ENCODE data around the gene KIF5A.

The KIF5A gene

GRCh38 chr12:57624441-57625220, 74.8 kb downstream of the KIF5A start:
- Histone ChIP-seq H3K36me3 (ENCODE audit: insufficient read depth, insufficient read length, low read length) (peaks cover 66% of the 10 kb centered on the region), H3K9ac (ENCODE audit: insufficient read length, low read depth) (no peak overlapping the region), H3K27me3 (ENCODE audit: insufficient read depth, insufficient read length) (no peaks in the 10 kb centered on the region), H3K4me3 (ENCODE audit: insufficient read length, low read depth) (no peak overlapping the region), H3K9me3 (ENCODE audit: insufficient read depth, low read length) (no peaks in the 10 kb centered on the region), H3K4me1 (ENCODE audit: insufficient read depth, insufficient read length) (peaks cover 3% of the 10 kb centered on the region)
- DNase-seq (ENCODE audit: low read depth, low spot score), result no peak
- TF ChIP-seq SUZ12 (IDR thresholded peaks at IDR 0.05; ENCODE audit: extremely low read depth, insufficient read depth, insufficient read length) (no peak), YY1 (IDR thresholded peaks at IDR 0.05; ENCODE audit: insufficient read depth, insufficient read length) (no peak), ZNF274 (IDR thresholded peaks at IDR 0.05; ENCODE audit: low read depth, low read length) (no peak)

GRCh38 chr12:57625261-57626032, 75.6 kb downstream of the KIF5A start:
- peaks cover 71% of the 10 kb centered on the region for H3K36me3 ChIP-seq (ENCODE audit: insufficient read depth, insufficient read length, low read length)
- no peaks in the 10 kb centered on the region for H3K9me3 ChIP-seq (ENCODE audit: insufficient read depth, low read length)
- H3K27me3 ChIP-seq (ENCODE audit: insufficient read depth, insufficient read length), result peaks cover 8% of the 10 kb centered on the region
- peaks cover 3% of the 10 kb centered on the region for H3K4me1 ChIP-seq (ENCODE audit: insufficient read depth, insufficient read length)
- no peak for DNase-seq (ENCODE audit: low read depth, low spot score)
- no peak overlapping the region for H3K9ac ChIP-seq (ENCODE audit: insufficient read length, low read depth)
- no peak for TF ChIP-seq SUZ12 (IDR thresholded peaks at IDR 0.05; ENCODE audit: extremely low read depth, insufficient read depth, insufficient read length)
- no peak for TF ChIP-seq ZNF274 (IDR thresholded peaks at IDR 0.05; ENCODE audit: low read depth, low read length)
- TF ChIP-seq YY1 (IDR thresholded peaks at IDR 0.05; ENCODE audit: insufficient read depth, insufficient read length), result no peak
- no peak overlapping the region for H3K4me3 ChIP-seq (ENCODE audit: insufficient read length, low read depth)

- no peak overlapping the region for H3K9ac ChIP-seq (ENCODE audit: insufficient read length, low read depth)
- peaks cover 6% of the 10 kb centered on the region for H3K4me1 ChIP-seq (ENCODE audit: insufficient read depth, insufficient read length)
- no peaks in the 10 kb centered on the region for H3K9me3 ChIP-seq (ENCODE audit: insufficient read depth, low read length)
- H3K4me3 ChIP-seq (ENCODE audit: insufficient read length, low read depth), result no peak overlapping the region
- peaks cover 17% of the 10 kb centered on the region for H3K27me3 ChIP-seq (ENCODE audit: insufficient read depth, insufficient read length)
- no peak for DNase-seq (ENCODE audit: low read depth, low spot score)
- H3K36me3 ChIP-seq (ENCODE audit: insufficient read depth, insufficient read length, low read length), result peaks cover 75% of the 10 kb centered on the region
- TF ChIP-seq ZNF274 (IDR thresholded peaks at IDR 0.05; ENCODE audit: low read depth, low read length) (no peak), SUZ12 (IDR thresholded peaks at IDR 0.05; ENCODE audit: extremely low read depth, insufficient read depth, insufficient read length) (no peak), YY1 (IDR thresholded peaks at IDR 0.05; ENCODE audit: insufficient read depth, insufficient read length) (no peak)
These were observed 76.5 kb downstream of the KIF5A start for GRCh38 chr12:57626111-57626920.

GRCh38 chr12:57626921-57627445, 77.1 kb downstream of the KIF5A start:
- DNase-seq (ENCODE audit: low read depth, low spot score), result no peak
- Histone ChIP-seq H3K9ac (ENCODE audit: insufficient read length, low read depth) (no peak overlapping the region), H3K27me3 (ENCODE audit: insufficient read depth, insufficient read length) (peaks cover 23% of the 10 kb centered on the region), H3K4me3 (ENCODE audit: insufficient read length, low read depth) (no peak overlapping the region), H3K36me3 (ENCODE audit: insufficient read depth, insufficient read length, low read length) (peaks cover 72% of the 10 kb centered on the region), H3K4me1 (ENCODE audit: insufficient read depth, insufficient read length) (peaks cover 5% of the 10 kb centered on the region), H3K9me3 (ENCODE audit: insufficient read depth, low read length) (no peaks in the 10 kb centered on the region)
- TF ChIP-seq SUZ12 (IDR thresholded peaks at IDR 0.05; ENCODE audit: extremely low read depth, insufficient read depth, insufficient read length) (no peak), YY1 (IDR thresholded peaks at IDR 0.05; ENCODE audit: insufficient read depth, insufficient read length) (no peak), ZNF274 (IDR thresholded peaks at IDR 0.05; ENCODE audit: low read depth, low read length) (no peak)

GRCh38 chr12:57627501-57628279, 77.8 kb downstream of the KIF5A start:
- Histone ChIP-seq H3K27me3 (ENCODE audit: insufficient read depth, insufficient read length) (peaks cover 28% of the 10 kb centered on the region), H3K4me1 (ENCODE audit: insufficient read depth, insufficient read length) (peaks cover 5% of the 10 kb centered on the region), H3K4me3 (ENCODE audit: insufficient read length, low read depth) (no peak overlapping the region), H3K9ac (ENCODE audit: insufficient read length, low read depth) (no peak overlapping the region), H3K36me3 (ENCODE audit: insufficient read depth, insufficient read length, low read length) (peaks cover 67% of the 10 kb centered on the region), H3K9me3 (ENCODE audit: insufficient read depth, low read length) (no peaks in the 10 kb centered on the region)
- TF ChIP-seq SUZ12 (IDR thresholded peaks at IDR 0.05; ENCODE audit: extremely low read depth, insufficient read depth, insufficient read length) (no peak), ZNF274 (IDR thresholded peaks at IDR 0.05; ENCODE audit: low read depth, low read length) (no peak), YY1 (IDR thresholded peaks at IDR 0.05; ENCODE audit: insufficient read depth, insufficient read length) (no peak)
- no peak for DNase-seq (ENCODE audit: low read depth, low spot score)

Data from NT2/D1 (cell line).